ENCODE results near the gene TNNI2.

DNA sequence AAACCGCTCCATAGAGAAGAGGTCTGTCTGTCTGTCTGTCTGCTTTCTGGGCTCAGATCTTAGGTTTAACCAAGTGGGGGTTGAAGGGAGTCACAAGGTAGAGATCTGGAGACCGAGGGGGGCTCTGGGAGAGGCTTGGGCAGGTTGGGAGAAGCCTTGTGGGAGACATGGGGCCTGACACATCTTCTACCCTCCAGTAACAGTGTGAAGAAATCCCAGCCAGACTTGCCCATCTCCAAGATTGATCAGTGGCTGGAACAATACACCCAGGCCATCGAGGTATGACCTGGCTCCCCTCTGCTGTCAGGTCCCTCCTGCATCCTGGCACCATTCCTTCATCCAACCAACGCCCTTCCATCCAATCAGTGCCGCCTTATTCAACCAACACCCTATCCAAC, 45.5 kb downstream of the TNNI2 start:
- TF ChIP-seq, protein P1, sequence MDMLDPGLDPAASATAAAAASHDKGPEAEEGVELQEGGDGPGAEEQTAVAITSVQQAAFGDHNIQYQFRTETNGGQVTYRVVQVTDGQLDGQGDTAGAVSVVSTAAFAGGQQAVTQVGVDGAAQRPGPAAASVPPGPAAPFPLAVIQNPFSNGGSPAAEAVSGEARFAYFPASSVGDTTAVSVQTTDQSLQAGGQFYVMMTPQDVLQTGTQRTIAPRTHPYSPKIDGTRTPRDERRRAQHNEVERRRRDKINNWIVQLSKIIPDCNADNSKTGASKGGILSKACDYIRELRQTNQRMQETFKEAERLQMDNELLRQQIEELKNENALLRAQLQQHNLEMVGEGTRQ (IDR thresholded peaks at IDR 0.05; ENCODE audit: borderline replicate concordance, low read depth, low read length): no peak
- TF ChIP-seq FOSL2 (IDR thresholded peaks at IDR 0.05; ENCODE audit: borderline replicate concordance, low read depth) (no peak), RAD21 (IDR thresholded peaks at IDR 0.05; ENCODE audit: low read length) (no peak), TAF1 (IDR thresholded peaks at IDR 0.05; ENCODE audit: borderline replicate concordance, low read depth, low read length) (no peak)
- TF ChIP-seq, protein P2, sequence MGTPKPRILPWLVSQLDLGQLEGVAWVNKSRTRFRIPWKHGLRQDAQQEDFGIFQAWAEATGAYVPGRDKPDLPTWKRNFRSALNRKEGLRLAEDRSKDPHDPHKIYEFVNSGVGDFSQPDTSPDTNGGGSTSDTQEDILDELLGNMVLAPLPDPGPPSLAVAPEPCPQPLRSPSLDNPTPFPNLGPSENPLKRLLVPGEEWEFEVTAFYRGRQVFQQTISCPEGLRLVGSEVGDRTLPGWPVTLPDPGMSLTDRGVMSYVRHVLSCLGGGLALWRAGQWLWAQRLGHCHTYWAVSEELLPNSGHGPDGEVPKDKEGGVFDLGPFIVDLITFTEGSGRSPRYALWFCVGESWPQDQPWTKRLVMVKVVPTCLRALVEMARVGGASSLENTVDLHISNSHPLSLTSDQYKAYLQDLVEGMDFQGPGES (IDR thresholded peaks at IDR 0.05; ENCODE audit: low read depth, low read length): no peak
- TF ChIP-seq, protein P3, sequence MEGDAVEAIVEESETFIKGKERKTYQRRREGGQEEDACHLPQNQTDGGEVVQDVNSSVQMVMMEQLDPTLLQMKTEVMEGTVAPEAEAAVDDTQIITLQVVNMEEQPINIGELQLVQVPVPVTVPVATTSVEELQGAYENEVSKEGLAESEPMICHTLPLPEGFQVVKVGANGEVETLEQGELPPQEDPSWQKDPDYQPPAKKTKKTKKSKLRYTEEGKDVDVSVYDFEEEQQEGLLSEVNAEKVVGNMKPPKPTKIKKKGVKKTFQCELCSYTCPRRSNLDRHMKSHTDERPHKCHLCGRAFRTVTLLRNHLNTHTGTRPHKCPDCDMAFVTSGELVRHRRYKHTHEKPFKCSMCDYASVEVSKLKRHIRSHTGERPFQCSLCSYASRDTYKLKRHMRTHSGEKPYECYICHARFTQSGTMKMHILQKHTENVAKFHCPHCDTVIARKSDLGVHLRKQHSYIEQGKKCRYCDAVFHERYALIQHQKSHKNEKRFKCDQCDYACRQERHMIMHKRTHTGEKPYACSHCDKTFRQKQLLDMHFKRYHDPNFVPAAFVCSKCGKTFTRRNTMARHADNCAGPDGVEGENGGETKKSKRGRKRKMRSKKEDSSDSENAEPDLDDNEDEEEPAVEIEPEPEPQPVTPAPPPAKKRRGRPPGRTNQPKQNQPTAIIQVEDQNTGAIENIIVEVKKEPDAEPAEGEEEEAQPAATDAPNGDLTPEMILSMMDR (IDR thresholded peaks at IDR 0.05): no peak

Data from SK-N-SH (cell line).